SK-N-SH (cell line): ENCODE measurements around the gene CCND2.

ENCODE experiments used
- TF ChIP-seq, protein P1 (sequence below): IDR thresholded peaks from 2 replicates; pipeline ENCODE4 v1.4.0; 2012; ENCODE audit warnings: low read depth
- TF ChIP-seq, protein P2 (sequence below): fragments of 200-600 bp; sonication (generic); IDR thresholded peaks from 2 replicates; pipeline ENCODE4 v1.6.1; 2017; ENCODE audit warnings: antibody characterized with exemption, mild to moderate bottlenecking, moderate library complexity

DNA sequence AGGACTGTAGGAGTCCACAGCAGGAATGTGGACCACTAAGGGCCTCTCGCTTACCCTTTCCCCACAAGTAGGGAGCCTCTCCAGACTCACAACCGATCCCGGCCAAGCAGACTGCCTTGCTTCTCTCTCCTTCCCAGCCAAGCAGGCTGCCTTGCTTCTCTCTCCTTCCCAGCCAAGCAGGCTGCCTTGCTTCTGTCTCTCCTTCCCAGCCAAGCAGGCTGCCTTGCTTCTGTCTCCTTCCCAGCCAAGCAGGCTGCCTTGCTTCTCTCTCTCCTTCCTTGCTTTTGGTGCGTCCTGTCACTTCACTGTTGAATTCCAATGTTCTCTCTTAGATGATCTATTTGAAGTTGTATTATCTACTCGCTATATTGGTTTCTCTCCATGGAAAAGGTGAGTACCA, 32.6 kb upstream of the CCND2 start:
- TF ChIP-seq, protein P1, sequence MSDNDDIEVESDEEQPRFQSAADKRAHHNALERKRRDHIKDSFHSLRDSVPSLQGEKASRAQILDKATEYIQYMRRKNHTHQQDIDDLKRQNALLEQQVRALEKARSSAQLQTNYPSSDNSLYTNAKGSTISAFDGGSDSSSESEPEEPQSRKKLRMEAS = no peak
- TF ChIP-seq, protein P2, sequence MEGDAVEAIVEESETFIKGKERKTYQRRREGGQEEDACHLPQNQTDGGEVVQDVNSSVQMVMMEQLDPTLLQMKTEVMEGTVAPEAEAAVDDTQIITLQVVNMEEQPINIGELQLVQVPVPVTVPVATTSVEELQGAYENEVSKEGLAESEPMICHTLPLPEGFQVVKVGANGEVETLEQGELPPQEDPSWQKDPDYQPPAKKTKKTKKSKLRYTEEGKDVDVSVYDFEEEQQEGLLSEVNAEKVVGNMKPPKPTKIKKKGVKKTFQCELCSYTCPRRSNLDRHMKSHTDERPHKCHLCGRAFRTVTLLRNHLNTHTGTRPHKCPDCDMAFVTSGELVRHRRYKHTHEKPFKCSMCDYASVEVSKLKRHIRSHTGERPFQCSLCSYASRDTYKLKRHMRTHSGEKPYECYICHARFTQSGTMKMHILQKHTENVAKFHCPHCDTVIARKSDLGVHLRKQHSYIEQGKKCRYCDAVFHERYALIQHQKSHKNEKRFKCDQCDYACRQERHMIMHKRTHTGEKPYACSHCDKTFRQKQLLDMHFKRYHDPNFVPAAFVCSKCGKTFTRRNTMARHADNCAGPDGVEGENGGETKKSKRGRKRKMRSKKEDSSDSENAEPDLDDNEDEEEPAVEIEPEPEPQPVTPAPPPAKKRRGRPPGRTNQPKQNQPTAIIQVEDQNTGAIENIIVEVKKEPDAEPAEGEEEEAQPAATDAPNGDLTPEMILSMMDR = no peak
